Activated CD8-positive, alpha-beta memory T cell treated with anti-CD3 and anti-CD28 coated beads, Interleukin-2, amount 50 U/mL, for 4 hours (primary cell): ENCODE results near the gene CSRNP2.
"Not testable (repeated sequence)": the region's sequence is repeated elsewhere in the genome, so short reads cannot be mapped to it uniquely, and the experiment has no call there.

Experiments
- DNase-seq: peaks from one replicate; pipeline ENCODE4 v3.0.0-alpha.2; 2020

CSRNP2 gene

GRCh38 chr12:51025836-51026638 lies 57.4 kb downstream of the CSRNP2 start, which contains the start of gene SLC11A2:
SLC11A2 (minus strand) TSS chr12:51026384; CDS start chr12:51010728, 15,656 bp downstream.
- DNase-seq = peak; percentile 91

- DNase-seq = no peak
Observed at GRCh38 chr12:51025338-51025835, 58.0 kb downstream of the CSRNP2 start.

DNA sequence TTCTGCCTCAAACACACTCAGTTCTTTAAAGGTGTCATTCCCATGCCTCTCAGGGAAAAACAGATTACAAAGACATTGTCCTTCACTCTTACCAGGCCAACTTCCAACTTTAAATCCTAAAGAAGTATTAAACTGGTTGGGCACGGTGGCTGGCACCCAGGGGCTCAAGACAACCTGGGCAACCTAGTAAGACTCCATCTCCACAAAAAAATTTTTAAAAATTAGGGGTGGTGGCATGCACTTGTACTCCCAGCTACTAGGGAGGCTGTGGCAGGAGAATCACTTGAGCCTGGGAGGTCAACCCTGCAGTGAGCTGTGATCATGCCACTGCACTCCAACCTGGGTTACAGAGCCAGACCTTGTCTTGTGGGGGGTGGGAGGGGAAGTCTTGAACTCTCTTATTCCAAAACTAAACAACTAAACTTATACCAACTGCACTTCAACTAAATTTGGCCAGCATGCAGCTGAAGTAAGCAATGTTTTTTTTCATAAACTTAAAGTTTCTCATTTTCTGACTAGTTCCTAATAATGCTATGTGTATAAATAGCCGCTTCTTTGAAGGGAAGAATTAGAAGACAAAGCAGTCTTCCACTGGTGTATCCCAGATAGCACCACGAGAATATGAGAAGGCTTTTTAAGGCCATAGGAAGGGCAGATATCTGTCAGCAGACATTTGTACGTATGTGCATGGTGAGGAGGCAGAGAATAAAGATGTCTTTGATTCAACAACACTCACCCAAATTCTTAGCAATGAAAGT lies 59.6 kb downstream of the CSRNP2 start:
- DNase-seq = no peak

GRCh38 chr12:51021694-51022093 lies 61.7 kb downstream of the CSRNP2 start:
- DNase-seq = no peak

DNA sequence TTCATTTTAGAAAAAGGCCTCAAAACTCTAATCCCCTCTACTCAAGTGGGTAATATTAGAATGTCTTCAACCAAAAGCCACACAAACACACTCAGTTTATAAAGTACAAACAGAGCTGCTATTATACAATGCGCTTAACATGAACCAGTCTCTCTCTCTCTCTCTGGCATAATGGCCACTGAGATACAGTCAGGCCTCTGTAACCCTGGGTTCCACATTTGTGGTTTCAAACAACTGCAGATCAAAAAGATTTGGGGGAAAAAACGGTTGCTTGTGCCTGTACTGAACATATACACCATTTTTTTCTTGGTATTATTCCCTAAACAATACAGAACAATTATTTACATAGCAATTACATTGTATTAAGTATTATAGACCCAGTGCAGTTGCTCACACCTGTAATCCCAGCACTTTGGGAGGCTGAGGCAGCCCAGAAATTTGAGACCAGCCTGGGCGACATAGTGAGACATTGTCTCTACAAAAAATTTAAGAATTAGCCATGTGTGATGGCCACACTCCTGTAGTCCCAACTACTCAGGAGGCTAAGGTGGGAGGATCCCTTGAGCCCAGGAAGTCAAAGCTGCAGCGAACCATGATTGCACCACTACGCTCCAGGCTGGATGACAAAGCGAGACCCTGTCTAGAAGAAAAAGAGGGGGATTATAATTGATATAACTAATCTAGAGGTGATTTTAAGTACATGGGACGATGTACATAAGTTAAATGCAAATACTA lies 62.8 kb downstream of the CSRNP2 start:
- no peak for DNase-seq

DNA sequence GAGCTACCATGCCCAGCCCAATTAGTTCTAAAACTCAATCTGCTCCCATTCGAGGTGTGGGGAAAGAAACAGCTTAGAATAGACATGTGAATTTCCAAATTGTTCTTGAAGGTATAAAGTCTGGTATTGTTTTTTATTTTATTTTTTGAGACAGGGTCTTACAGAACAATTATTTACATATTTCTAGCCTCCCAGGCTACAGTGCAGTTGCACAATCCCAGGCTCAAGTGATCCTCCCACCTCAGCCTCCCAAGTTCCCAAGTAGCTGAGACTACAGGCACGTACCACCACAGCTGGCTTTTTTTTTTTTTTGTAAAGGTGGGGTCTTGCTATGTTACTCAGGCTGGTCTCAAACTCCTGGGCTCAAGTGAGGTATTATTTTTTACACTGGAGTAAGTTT lies 63.5 kb downstream of the CSRNP2 start:
- DNase-seq = no peak

GRCh38 chr12:51018956-51019355 lies 64.4 kb downstream of the CSRNP2 start:
- no peak for DNase-seq

DNA sequence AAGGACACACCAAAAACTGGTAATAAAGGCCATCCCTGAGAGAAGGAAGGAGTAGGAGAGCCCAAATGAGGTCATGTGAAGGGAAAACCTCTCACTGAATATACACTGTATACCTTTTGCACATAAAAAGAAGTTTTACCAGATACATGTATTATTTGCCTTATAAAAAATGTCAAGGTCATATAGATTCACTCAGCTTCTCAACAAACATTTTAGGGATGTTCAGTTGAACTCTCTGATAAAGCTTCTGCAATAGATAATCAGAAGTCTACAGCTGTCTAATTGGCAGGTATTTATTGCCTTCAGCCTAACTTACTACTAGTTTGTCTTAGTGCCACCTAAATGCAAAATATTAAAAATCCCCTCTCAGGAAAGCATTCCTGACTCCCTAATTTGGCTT lies 65.9 kb downstream of the CSRNP2 start:
- no peak for DNase-seq

GRCh38 chr12:51014467-51014866 lies 68.9 kb downstream of the CSRNP2 start:
- not testable (repeated sequence) for DNase-seq

DNA sequence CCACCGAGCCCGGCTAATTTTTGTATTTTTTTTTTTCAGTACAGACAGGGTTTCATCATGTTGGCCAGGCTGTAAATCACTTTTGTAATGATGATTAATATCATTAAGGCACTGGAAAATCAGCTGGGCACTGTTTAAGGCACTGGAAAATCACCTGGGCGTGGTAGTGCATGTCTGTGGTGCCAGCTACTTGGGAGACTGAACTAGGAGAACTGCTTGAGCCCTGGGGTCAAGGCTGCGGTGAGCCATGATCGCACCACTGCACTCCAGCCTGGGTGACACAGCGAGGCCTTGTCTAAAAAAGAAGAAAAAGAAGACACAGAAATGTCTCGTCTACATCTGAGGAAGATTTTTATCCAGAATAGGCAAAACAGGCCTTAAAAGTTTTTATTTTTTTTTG lies 70.0 kb downstream of the CSRNP2 start:
- no peak for DNase-seq

DNA sequence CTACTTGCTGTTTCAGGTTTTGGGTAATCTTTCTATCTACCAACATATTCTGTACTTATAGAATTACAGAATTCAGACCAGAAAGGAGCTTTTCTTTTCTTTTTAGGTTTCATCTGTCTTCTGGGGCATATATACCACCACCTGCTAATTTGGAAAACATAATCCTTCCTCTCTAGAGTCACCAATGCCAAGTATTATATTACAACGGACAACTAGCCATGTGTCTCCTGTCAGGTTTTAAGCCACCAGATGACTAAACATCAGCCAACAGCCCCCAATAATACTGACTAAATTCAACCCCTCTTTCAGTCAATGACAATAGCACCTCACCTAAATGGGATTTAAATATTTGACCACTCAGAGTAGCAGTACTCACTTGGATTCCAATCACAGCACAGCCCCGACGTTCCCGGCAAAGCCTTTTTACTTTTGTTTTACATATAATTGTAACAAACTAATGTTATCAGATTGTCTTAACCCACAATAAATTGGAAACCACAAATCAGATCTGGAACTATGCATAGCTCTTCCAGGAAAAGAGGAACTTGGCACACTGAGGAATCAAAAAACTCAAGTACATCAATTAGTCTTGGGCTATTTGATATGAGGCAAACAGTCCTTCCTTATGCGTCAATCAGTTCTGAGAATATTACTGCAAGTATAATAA lies 70.7 kb downstream of the CSRNP2 start:
- no peak for DNase-seq

- no peak for DNase-seq
Observed at GRCh38 chr12:51011955-51012354, 71.4 kb downstream of the CSRNP2 start.
